Activated naive CD4-positive, alpha-beta T cell treated with anti-CD3 and anti-CD28 coated beads, Interleukin-2, amount 50 U/mL, for 72 hours (primary cell): Measurements from ENCODE around the gene DENND2D. TPM values are rescaled to one million over a fixed set of nuclear protein-coding genes. Genes with fewer than 3 reads are reported as not detected.

ENCODE experiments used
- ATAC-seq, 2 donors: fragments of 150-1000 bp; cut with Tn5 transposase; 2 replicates each; pipeline ENCODE4 v1.10.0; 2021; ENCODE audit warnings: mild to moderate bottlenecking in 2 of 2, moderate library complexity in 2 of 2
- DNase-seq, 2 donors: peaks; one replicate each; pipeline ENCODE4 v3.0.0; 2021 to 2022; ENCODE audit warnings: low spot score in 2 of 2
- H3K27ac Mint-ChIP-seq, 2 donors: one replicate each; pipeline ENCODE4 v1.8.0; 2022; ENCODE audit warnings: mild to moderate bottlenecking in 2 of 2, mixed read lengths in 2 of 2
- H3K36me3 Mint-ChIP-seq, 2 donors: one replicate each; pipeline ENCODE4 v1.8.0; 2022; ENCODE audit warnings: mixed read lengths in 2 of 2
- H3K9me3 Mint-ChIP-seq, 2 donors: one replicate each; pipeline ENCODE4 v1.8.0; 2022; ENCODE audit warnings: mixed read lengths in 2 of 2
- total RNA-seq, 2 donors: library from RNA; stranded (reverse); gene quantifications; one replicate each; pipeline ENCODE4 v1.2.3, GENCODE V29; 2022

DENND2D gene
- total RNA-seq, result 100 to 1,000 TPM; 213 to 221 TPM

GRCh38 chr1:111199881-111200801 lies at the start of gene DENND2D:
Gene DENND2D, minus strand, starts transcription at chr1:111200646. Its CDS starts 187 bp downstream, at chr1:111200459.
- Mint-ChIP-seq H3K9me3 (no peaks in the 10 kb centered on the region), H3K27ac (peak within 1 kb of the TSS; percentile 98), H3K36me3 (peaks cover 65 to 67% of the 10 kb centered on the region in 2 donors)
- ATAC-seq (peak; percentile 56 to 70), DNase-seq (peak; percentile 57 to 84)

- DNase-seq (no peak), ATAC-seq (no peak)
- no peak overlapping the region for H3K27ac Mint-ChIP-seq
- H3K36me3 Mint-ChIP-seq, result no peaks in the 10 kb centered on the region
- no peaks in the 10 kb centered on the region for H3K9me3 Mint-ChIP-seq
These were observed 49.5 kb upstream of the DENND2D start for GRCh38 chr1:111249960-111250359.

GRCh38 chr1:111247125-111247838 lies 46.8 kb upstream of the DENND2D start:
- DNase-seq (no peak), ATAC-seq (no peak)
- Mint-ChIP-seq H3K27ac (no peak overlapping the region), H3K9me3 (no peaks in the 10 kb centered on the region), H3K36me3 (no peaks in the 10 kb centered on the region)

- no peak overlapping the region for H3K27ac Mint-ChIP-seq
- DNase-seq (no peak), ATAC-seq (no peak)
- peaks cover 5 to 7% of the 10 kb centered on the region in 2 donors for H3K9me3 Mint-ChIP-seq
- peaks cover 9 to 20% of the 10 kb centered on the region in 2 donors for H3K36me3 Mint-ChIP-seq
These were observed 42.5 kb upstream of the DENND2D start for GRCh38 chr1:111242805-111243523.

GRCh38 chr1:111241797-111242196 lies 41.4 kb upstream of the DENND2D start:
- Mint-ChIP-seq H3K27ac (no peak overlapping the region), H3K36me3 (peaks cover 9 to 32% of the 10 kb centered on the region in 2 donors), H3K9me3 (peaks cover 5 to 7% of the 10 kb centered on the region in 2 donors)
- DNase-seq, result no peak
- no peak for ATAC-seq

- Mint-ChIP-seq H3K36me3 (peaks cover 9 to 44% of the 10 kb centered on the region in 2 donors), H3K9me3 (peaks cover 5 to 7% of the 10 kb centered on the region in 2 donors), H3K27ac (peak overlapping the region in 1 of 2 donors; percentile 24)
- no peak for ATAC-seq
- DNase-seq, result no peak
These were observed 37.8 kb upstream of the DENND2D start for GRCh38 chr1:111238056-111238795.

- Mint-ChIP-seq H3K36me3 (peaks cover 9 to 44% of the 10 kb centered on the region in 2 donors), H3K27ac (no peak overlapping the region), H3K9me3 (peaks cover 5 to 7% of the 10 kb centered on the region in 2 donors)
- ATAC-seq (no peak), DNase-seq (no peak)
These were observed 36.4 kb upstream of the DENND2D start for GRCh38 chr1:111236806-111237205.

- peaks cover 5 to 7% of the 10 kb centered on the region in 2 donors for H3K9me3 Mint-ChIP-seq
- ATAC-seq (no peak), DNase-seq (no peak)
- H3K27ac Mint-ChIP-seq, result no peak overlapping the region
- H3K36me3 Mint-ChIP-seq, result peaks cover 9 to 44% of the 10 kb centered on the region in 2 donors
These were observed 35.9 kb upstream of the DENND2D start for GRCh38 chr1:111236379-111236778.

- peak; percentile 83 for ATAC-seq
- Mint-ChIP-seq H3K36me3 (peaks cover 9 to 38% of the 10 kb centered on the region in 2 donors), H3K9me3 (peaks cover 5 to 7% of the 10 kb centered on the region in 2 donors)
These were observed 34.4 kb upstream of the DENND2D start for GRCh38 chr1:111234866-111235265.

GRCh38 chr1:111234258-111234657 lies 33.8 kb upstream of the DENND2D start:
- H3K9me3 Mint-ChIP-seq, result peaks cover 5 to 6% of the 10 kb centered on the region in 2 donors
- no peak overlapping the region for H3K27ac Mint-ChIP-seq
- ATAC-seq (no peak), DNase-seq (no peak)
- peaks cover 7 to 32% of the 10 kb centered on the region in 2 donors for H3K36me3 Mint-ChIP-seq

More at GRCh38 chr1:111234866-111235265, 34.4 kb upstream of the DENND2D start:
- no peak overlapping the region for H3K27ac Mint-ChIP-seq
- DNase-seq, result no peak

- DNase-seq (no peak), ATAC-seq (no peak)
- peaks cover 0 to 16% of the 10 kb centered on the region in 2 donors for H3K36me3 Mint-ChIP-seq
- no peaks in the 10 kb centered on the region for H3K9me3 Mint-ChIP-seq
- peak overlapping the region in 1 of 2 donors; percentile 85 for H3K27ac Mint-ChIP-seq
These were observed 31.7 kb upstream of the DENND2D start for GRCh38 chr1:111232134-111232533.

GRCh38 chr1:111228748-111229126 lies 28.3 kb upstream of the DENND2D start:
- Mint-ChIP-seq H3K36me3 (no peaks in the 10 kb centered on the region), H3K9me3 (no peaks in the 10 kb centered on the region), H3K27ac (peak overlapping the region; percentile 17 to 63)
- DNase-seq, result no peak
- ATAC-seq, result no peak

- H3K9me3 Mint-ChIP-seq, result no peaks in the 10 kb centered on the region
- DNase-seq (no peak), ATAC-seq (peak; percentile 37 to 49)
- H3K36me3 Mint-ChIP-seq, result no peaks in the 10 kb centered on the region
- H3K27ac Mint-ChIP-seq, result peak overlapping the region; percentile 56 to 63
These were observed 27.7 kb upstream of the DENND2D start for GRCh38 chr1:111227851-111228747.

GRCh38 chr1:111227434-111227833 lies 27.0 kb upstream of the DENND2D start, which contains the start of gene CHI3L2:
Gene CHI3L2, plus strand, starts transcription at chr1:111227713. Its CDS starts 17 bp downstream, at chr1:111227730.
- no peak for DNase-seq
- ATAC-seq, result peak in 1 of 2 donors; percentile 27
- Mint-ChIP-seq H3K36me3 (no peaks in the 10 kb centered on the region), H3K27ac (peak within 1 kb of the TSS; percentile 56 to 63), H3K9me3 (no peaks in the 10 kb centered on the region)
